Activated CD4-positive, alpha-beta T cell treated with anti-CD3 and anti-CD28 coated beads, Interleukin-2, amount 10 ng/mL, durations not matched to agents 24 days and 14 days (primary cell): ENCODE measurements around the gene OOSP2. TPM values are rescaled to one million over a fixed set of nuclear protein-coding genes. Genes with fewer than 3 reads are reported as not detected.
"Not testable (repeated sequence)": the region's sequence is repeated elsewhere in the genome, so short reads cannot be mapped to it uniquely, and the experiment has no call there.

ENCODE experiments used
- DNase-seq: peaks from one replicate; pipeline ENCODE4 v3.0.0; 2022
- H3K27ac Mint-ChIP-seq: one replicate; pipeline ENCODE4 v1.8.0; 2022; ENCODE audit warnings: mild to moderate bottlenecking, mixed read lengths
- H3K27me3 Mint-ChIP-seq: one replicate; pipeline ENCODE4 v1.8.0; 2022; ENCODE audit warnings: mixed read lengths
- H3K36me3 Mint-ChIP-seq: one replicate; pipeline ENCODE4 v1.8.0; 2022; ENCODE audit warnings: low read depth, mild to moderate bottlenecking, mixed read lengths
- H3K4me1 Mint-ChIP-seq: one replicate; pipeline ENCODE4 v1.8.0; 2021; ENCODE audit warnings: mixed read lengths
- H3K4me3 Mint-ChIP-seq: one replicate; pipeline ENCODE4 v1.8.0; 2022; ENCODE audit warnings: mild to moderate bottlenecking, moderate library complexity, mixed read lengths
- H3K9me3 Mint-ChIP-seq: one replicate; pipeline ENCODE4 v1.8.0; 2021; ENCODE audit warnings: mixed read lengths
- intact Hi-C: fragments of 100-400 bp; cut with micrococcal nuclease; formaldehyde crosslinking; loops from one replicate; pipeline ENCODE4 v1.15.1; 2023
- total RNA-seq: library from RNA; stranded (reverse); gene quantifications from 2 replicates; pipeline ENCODE4 v1.2.3, GENCODE V29; 2022

Gene OOSP2
- total RNA-seq = not detected in 2 replicates

GRCh38 chr11:60040109-60040508 is at the start of gene OOSP2:
Gene OOSP2, plus strand, starts transcription at chr11:60040409. Its CDS starts 51 bp downstream, at chr11:60040460.
- H3K4me1 Mint-ChIP-seq = no peaks in the 10 kb centered on the region
- H3K36me3 Mint-ChIP-seq = no peaks in the 10 kb centered on the region
- H3K27ac Mint-ChIP-seq = no peak within 1 kb of the TSS
- H3K27me3 Mint-ChIP-seq = no peaks in the 10 kb centered on the region
- no peaks in the 10 kb centered on the region for H3K9me3 Mint-ChIP-seq
- H3K4me3 Mint-ChIP-seq = no peak within 1 kb of the TSS
- DNase-seq = no peak
- intact Hi-C loops = no loop called here

- H3K27me3 Mint-ChIP-seq = no peaks in the 10 kb centered on the region
- intact Hi-C loops = no loop called here
- DNase-seq = no peak
- H3K27ac Mint-ChIP-seq = no peak overlapping the region
- H3K4me1 Mint-ChIP-seq = no peaks in the 10 kb centered on the region
- peaks cover 6% of the 10 kb centered on the region for H3K9me3 Mint-ChIP-seq
- H3K4me3 Mint-ChIP-seq = no peak overlapping the region
- no peaks in the 10 kb centered on the region for H3K36me3 Mint-ChIP-seq
Observed at GRCh38 chr11:59990421-59990820, 49.8 kb upstream of the OOSP2 start.

GRCh38 chr11:59992425-59992824 is 47.8 kb upstream of the OOSP2 start:
- Mint-ChIP-seq H3K9me3 (peaks cover 6% of the 10 kb centered on the region), H3K27me3 (peaks cover 2% of the 10 kb centered on the region), H3K36me3 (no peaks in the 10 kb centered on the region), H3K4me1 (no peaks in the 10 kb centered on the region), H3K27ac (no peak overlapping the region), H3K4me3 (no peak overlapping the region)
- DNase-seq = no peak
- intact Hi-C loops = no loop called here

GRCh38 chr11:59997800-59998199 is 42.4 kb upstream of the OOSP2 start:
- DNase-seq = no peak
- H3K9me3 Mint-ChIP-seq = no peaks in the 10 kb centered on the region
- H3K4me3 Mint-ChIP-seq = no peak overlapping the region
- no peaks in the 10 kb centered on the region for H3K4me1 Mint-ChIP-seq
- H3K27me3 Mint-ChIP-seq = peaks cover 2% of the 10 kb centered on the region
- H3K27ac Mint-ChIP-seq = no peak overlapping the region
- H3K36me3 Mint-ChIP-seq = no peaks in the 10 kb centered on the region
- intact Hi-C loops = no loop called here

GRCh38 chr11:59999691-60000090 is 40.5 kb upstream of the OOSP2 start:
- Mint-ChIP-seq H3K27ac (no peak overlapping the region), H3K27me3 (peaks cover 2% of the 10 kb centered on the region), H3K4me3 (no peak overlapping the region), H3K36me3 (no peaks in the 10 kb centered on the region), H3K9me3 (no peaks in the 10 kb centered on the region), H3K4me1 (no peaks in the 10 kb centered on the region)
- intact Hi-C loops = no loop called here
- no peak for DNase-seq

- Mint-ChIP-seq H3K4me3 (no peak overlapping the region), H3K4me1 (no peaks in the 10 kb centered on the region), H3K9me3 (no peaks in the 10 kb centered on the region), H3K27me3 (no peaks in the 10 kb centered on the region), H3K36me3 (no peaks in the 10 kb centered on the region), H3K27ac (no peak overlapping the region)
- intact Hi-C loops = no loop called here
- no peak for DNase-seq
Observed at GRCh38 chr11:60003729-60004128, 36.5 kb upstream of the OOSP2 start.

- intact Hi-C loops = no loop called here
- H3K9me3 Mint-ChIP-seq = no peaks in the 10 kb centered on the region
- no peaks in the 10 kb centered on the region for H3K4me1 Mint-ChIP-seq
- no peak overlapping the region for H3K4me3 Mint-ChIP-seq
- H3K27me3 Mint-ChIP-seq = no peaks in the 10 kb centered on the region
- no peak overlapping the region for H3K27ac Mint-ChIP-seq
- no peaks in the 10 kb centered on the region for H3K36me3 Mint-ChIP-seq
- DNase-seq = no peak
Observed at GRCh38 chr11:60005360-60005759, 34.8 kb upstream of the OOSP2 start.

GRCh38 chr11:60016881-60017280 is 23.3 kb upstream of the OOSP2 start, which contains the start of gene OOSP4B:
Gene OOSP4B, plus strand, starts transcription at chr11:60017181.
- no peaks in the 10 kb centered on the region for H3K4me1 Mint-ChIP-seq
- H3K27me3 Mint-ChIP-seq = no peaks in the 10 kb centered on the region
- H3K36me3 Mint-ChIP-seq = no peaks in the 10 kb centered on the region
- no peak within 1 kb of the TSS for H3K4me3 Mint-ChIP-seq
- no peaks in the 10 kb centered on the region for H3K9me3 Mint-ChIP-seq
- H3K27ac Mint-ChIP-seq = no peak within 1 kb of the TSS
- no peak for DNase-seq
- intact Hi-C loops = no loop called here

- no peak overlapping the region for H3K27ac Mint-ChIP-seq
Observed at GRCh38 chr11:60018058-60018457, 22.2 kb upstream of the OOSP2 start.

GRCh38 chr11:60020376-60020775 is 19.8 kb upstream of the OOSP2 start:
- H3K4me3 Mint-ChIP-seq, H3K27ac Mint-ChIP-seq, H3K36me3 Mint-ChIP-seq: not testable (repeated sequence)

More at GRCh38 chr11:60018058-60018457, 22.2 kb upstream of the OOSP2 start:
- H3K4me3 Mint-ChIP-seq = no peak overlapping the region
- H3K36me3 Mint-ChIP-seq = no peaks in the 10 kb centered on the region
- no peak for DNase-seq
- no peaks in the 10 kb centered on the region for H3K4me1 Mint-ChIP-seq
- no peaks in the 10 kb centered on the region for H3K27me3 Mint-ChIP-seq
- intact Hi-C loops = no loop called here
- H3K9me3 Mint-ChIP-seq = no peaks in the 10 kb centered on the region

GRCh38 chr11:60029015-60029632 is 11.1 kb upstream of the OOSP2 start:
- no peak overlapping the region for H3K27ac Mint-ChIP-seq
- H3K4me3 Mint-ChIP-seq = no peak overlapping the region
- no peaks in the 10 kb centered on the region for H3K4me1 Mint-ChIP-seq
- DNase-seq = no peak
- H3K27me3 Mint-ChIP-seq = no peaks in the 10 kb centered on the region
- intact Hi-C loops = no loop called here
- no peaks in the 10 kb centered on the region for H3K9me3 Mint-ChIP-seq
- no peaks in the 10 kb centered on the region for H3K36me3 Mint-ChIP-seq

More at GRCh38 chr11:60020376-60020775, 19.8 kb upstream of the OOSP2 start:
- intact Hi-C loops, H3K4me1 Mint-ChIP-seq, H3K27me3 Mint-ChIP-seq, H3K9me3 Mint-ChIP-seq, DNase-seq: not testable (repeated sequence)

- H3K4me1 Mint-ChIP-seq, H3K27me3 Mint-ChIP-seq, H3K36me3 Mint-ChIP-seq, H3K27ac Mint-ChIP-seq, H3K9me3 Mint-ChIP-seq, intact Hi-C loops, H3K4me3 Mint-ChIP-seq, DNase-seq: not testable (repeated sequence)
Observed at GRCh38 chr11:60050422-60050821, 10.2 kb downstream of the OOSP2 start.

GRCh38 chr11:60050839-60051238 is 10.6 kb downstream of the OOSP2 start:
- H3K36me3 Mint-ChIP-seq, H3K4me1 Mint-ChIP-seq, DNase-seq, H3K4me3 Mint-ChIP-seq, intact Hi-C loops, H3K9me3 Mint-ChIP-seq, H3K27ac Mint-ChIP-seq, H3K27me3 Mint-ChIP-seq: not testable (repeated sequence)

- no peak within 1 kb of the TSS for H3K4me3 Mint-ChIP-seq
- H3K4me1 Mint-ChIP-seq = no peaks in the 10 kb centered on the region
- H3K27ac Mint-ChIP-seq = no peak within 1 kb of the TSS
- no peaks in the 10 kb centered on the region for H3K36me3 Mint-ChIP-seq
- intact Hi-C loops = no loop called here
- no peak for DNase-seq
- peaks cover 3% of the 10 kb centered on the region for H3K9me3 Mint-ChIP-seq
- no peaks in the 10 kb centered on the region for H3K27me3 Mint-ChIP-seq
Observed at GRCh38 chr11:60056349-60056969, 16.2 kb downstream of the OOSP2 start, which contains the start of gene MS4A3. Gene MS4A3, plus strand, starts transcription at chr11:60056665. Its CDS starts 4,496 bp downstream, at chr11:60061161.

GRCh38 chr11:60059052-60059451 is 18.8 kb downstream of the OOSP2 start:
- H3K4me1 Mint-ChIP-seq = no peaks in the 10 kb centered on the region
- peaks cover 5% of the 10 kb centered on the region for H3K9me3 Mint-ChIP-seq
- H3K27ac Mint-ChIP-seq = no peak overlapping the region
- intact Hi-C loops = no loop called here
- H3K4me3 Mint-ChIP-seq = no peak overlapping the region
- DNase-seq = no peak
- H3K36me3 Mint-ChIP-seq = no peaks in the 10 kb centered on the region
- no peaks in the 10 kb centered on the region for H3K27me3 Mint-ChIP-seq
